OCI-LY3 (cell line): ENCODE results near the gene CACNA1C.

Source experiments
- H2AFZ ChIP-seq: fragments of 200-600, 300-600 bp; shearing (Covaris generic); 2 replicates; pipeline ENCODE4 v1.6.0; 2014; ENCODE audit warnings: antibody characterized with exemption, low read depth, low read length
- H3K27ac ChIP-seq: fragments of 200-600, 300-600 bp; sonication (generic); 2 replicates; pipeline ENCODE4 v1.5.1; 2014; ENCODE audit warnings: mild to moderate bottlenecking, low read length, moderate library complexity, mixed read lengths
- H3K27me3 ChIP-seq: fragments of 200-600, 300-600 bp; sonication (generic); 2 replicates; pipeline ENCODE4 v1.6.1; 2014; ENCODE audit warnings: low read depth, low read length, mixed read lengths
- H3K36me3 ChIP-seq: fragments of 200-600, 300-600 bp; sonication (generic); replicated peaks from 2 replicates; pipeline ENCODE3; 2014; ENCODE audit warnings: low read depth, low read length, mixed read lengths
- H3K4me1 ChIP-seq: fragments of 300-600, 200-600 bp; sonication (generic); 2 replicates; pipeline ENCODE4 v1.6.1; 2014; ENCODE audit warnings: low read length, mixed read lengths
- H3K4me2 ChIP-seq: fragments of 200-600, 300-600 bp; sonication (generic); 2 replicates; pipeline ENCODE4 v1.6.1; 2014; ENCODE audit warnings: low read length, mixed read lengths
- H3K4me3 ChIP-seq: fragments of 300-600, 200-600 bp; sonication (generic); 2 replicates; pipeline ENCODE4 v1.5.1; 2014; ENCODE audit warnings: antibody characterized with exemption, mild to moderate bottlenecking, low read length, moderate library complexity
- H3K79me2 ChIP-seq: fragments of 300-600, 200-600 bp; shearing (Covaris generic); 2 replicates; pipeline ENCODE4 v1.6.1; 2014; ENCODE audit warnings: mild to moderate bottlenecking, low read length, mixed read lengths
- H3K9ac ChIP-seq: fragments of 300-600, 200-600 bp; shearing (Covaris generic); 2 replicates; pipeline ENCODE4 v1.6.0; 2014; ENCODE audit warnings: mild to moderate bottlenecking, low read length, moderate library complexity
- H3K9me3 ChIP-seq: fragments of 200-600, 300-600 bp; shearing (Covaris generic); 2 replicates; pipeline ENCODE4 v1.6.1; 2014; ENCODE audit warnings: low read length, mixed read lengths; ENCODE audit not compliant: insufficient read depth
- H4K20me1 ChIP-seq: fragments of 200-600, 300-600 bp; sonication (generic); 2 replicates; pipeline ENCODE4 v1.6.1; 2016; ENCODE audit warnings: low read length, mixed read lengths; ENCODE audit not compliant: insufficient read depth
- CTCF ChIP-seq: fragments of 200-600, 300-600 bp; sonication (generic); IDR thresholded peaks from 2 replicates; pipeline ENCODE4 v1.5.1; 2014; ENCODE audit warnings: antibody characterized with exemption, low read length, low read depth
- EZH2phosphoT487 ChIP-seq: fragments of 200-600 bp; shearing (Covaris generic); IDR thresholded peaks from 2 replicates; pipeline ENCODE4 v1.6.1; 2018; ENCODE audit warnings: antibody characterized with exemption, mixed run types, low read depth

The CACNA1C gene

GRCh38 chr12:2292560-2292959 is 239.8 kb downstream of the CACNA1C start:
- H3K9me3 ChIP-seq, result no peaks in the 10 kb centered on the region
- no peaks in the 10 kb centered on the region for H4K20me1 ChIP-seq
- H3K4me2 ChIP-seq, result no peak overlapping the region
- H3K4me1 ChIP-seq, result peaks cover 2% of the 10 kb centered on the region; the same call in 1 of the 2 replicates
- TF ChIP-seq CTCF, result no peak
- no peak for TF ChIP-seq EZH2phosphoT487
- H3K27me3 ChIP-seq, result peaks cover 14% of the 10 kb centered on the region
- no peaks in the 10 kb centered on the region for H3K79me2 ChIP-seq
- no peak overlapping the region for H2AFZ ChIP-seq
- H3K27ac ChIP-seq, result no peak overlapping the region
- H3K36me3 ChIP-seq, result no peaks in the 10 kb centered on the region
- H3K4me3 ChIP-seq, result no peak overlapping the region
- no peak overlapping the region for H3K9ac ChIP-seq

GRCh38 chr12:2294651-2295475 is 242.1 kb downstream of the CACNA1C start:
- TF ChIP-seq EZH2phosphoT487 (no peak), CTCF (no peak)
- H2AFZ ChIP-seq, result no peak overlapping the region
- H4K20me1 ChIP-seq, result no peaks in the 10 kb centered on the region
- no peak overlapping the region for H3K4me3 ChIP-seq
- H3K36me3 ChIP-seq, result no peaks in the 10 kb centered on the region
- H3K79me2 ChIP-seq, result no peaks in the 10 kb centered on the region
- H3K9me3 ChIP-seq, result no peaks in the 10 kb centered on the region
- no peak overlapping the region for H3K4me2 ChIP-seq
- no peak overlapping the region for H3K9ac ChIP-seq
- no peak overlapping the region for H3K27ac ChIP-seq
- H3K4me1 ChIP-seq, result peaks cover 2% of the 10 kb centered on the region; the same call in 1 of the 2 replicates
- 0 out of 2 replicates have a peak, but pooled peaks cover 6% of the 10 kb centered on the region for H3K27me3 ChIP-seq

GRCh38 chr12:2295941-2296461 is 243.2 kb downstream of the CACNA1C start:
- H3K4me2 ChIP-seq, result no peak overlapping the region
- H3K9ac ChIP-seq, result no peak overlapping the region
- H3K4me3 ChIP-seq, result no peak overlapping the region
- H3K36me3 ChIP-seq, result no peaks in the 10 kb centered on the region
- H4K20me1 ChIP-seq, result no peaks in the 10 kb centered on the region
- H3K4me1 ChIP-seq, result peaks cover 1% of the 10 kb centered on the region; the same call in 1 of the 2 replicates
- H3K9me3 ChIP-seq, result no peaks in the 10 kb centered on the region
- H3K27me3 ChIP-seq, result 0 out of 2 replicates have a peak, but pooled peaks cover 6% of the 10 kb centered on the region
- no peak for TF ChIP-seq CTCF
- no peak for TF ChIP-seq EZH2phosphoT487
- no peaks in the 10 kb centered on the region for H3K79me2 ChIP-seq
- no peak overlapping the region for H2AFZ ChIP-seq
- H3K27ac ChIP-seq, result no peak overlapping the region

GRCh38 chr12:2297004-2297403 is 244.2 kb downstream of the CACNA1C start:
- H3K79me2 ChIP-seq, result no peaks in the 10 kb centered on the region
- H3K36me3 ChIP-seq, result no peaks in the 10 kb centered on the region
- no peak overlapping the region for H3K9ac ChIP-seq
- H3K4me1 ChIP-seq, result no peaks in the 10 kb centered on the region
- no peak overlapping the region for H3K4me3 ChIP-seq
- H3K27ac ChIP-seq, result no peak overlapping the region
- 0 out of 2 replicates have a peak, but pooled peaks cover 6% of the 10 kb centered on the region for H3K27me3 ChIP-seq
- no peaks in the 10 kb centered on the region for H3K9me3 ChIP-seq
- no peaks in the 10 kb centered on the region for H4K20me1 ChIP-seq
- H3K4me2 ChIP-seq, result no peak overlapping the region
- H2AFZ ChIP-seq, result no peak overlapping the region
- TF ChIP-seq CTCF, result no peak
- no peak for TF ChIP-seq EZH2phosphoT487
